GM18519 (cell line): Measurements from ENCODE around the gene ABHD8.

ENCODE experiments used
- ATAC-seq: cut with Tn5 transposase; IDR thresholded peaks from one replicate; pipeline ENCODE4 v1.9.1; 2021; ENCODE audit warnings: mild to moderate bottlenecking, moderate library complexity; ENCODE audit not compliant: unreplicated experiment, low FRiP score

The ABHD8 gene, protein sequence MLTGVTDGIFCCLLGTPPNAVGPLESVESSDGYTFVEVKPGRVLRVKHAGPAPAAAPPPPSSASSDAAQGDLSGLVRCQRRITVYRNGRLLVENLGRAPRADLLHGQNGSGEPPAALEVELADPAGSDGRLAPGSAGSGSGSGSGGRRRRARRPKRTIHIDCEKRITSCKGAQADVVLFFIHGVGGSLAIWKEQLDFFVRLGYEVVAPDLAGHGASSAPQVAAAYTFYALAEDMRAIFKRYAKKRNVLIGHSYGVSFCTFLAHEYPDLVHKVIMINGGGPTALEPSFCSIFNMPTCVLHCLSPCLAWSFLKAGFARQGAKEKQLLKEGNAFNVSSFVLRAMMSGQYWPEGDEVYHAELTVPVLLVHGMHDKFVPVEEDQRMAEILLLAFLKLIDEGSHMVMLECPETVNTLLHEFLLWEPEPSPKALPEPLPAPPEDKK

DNA sequence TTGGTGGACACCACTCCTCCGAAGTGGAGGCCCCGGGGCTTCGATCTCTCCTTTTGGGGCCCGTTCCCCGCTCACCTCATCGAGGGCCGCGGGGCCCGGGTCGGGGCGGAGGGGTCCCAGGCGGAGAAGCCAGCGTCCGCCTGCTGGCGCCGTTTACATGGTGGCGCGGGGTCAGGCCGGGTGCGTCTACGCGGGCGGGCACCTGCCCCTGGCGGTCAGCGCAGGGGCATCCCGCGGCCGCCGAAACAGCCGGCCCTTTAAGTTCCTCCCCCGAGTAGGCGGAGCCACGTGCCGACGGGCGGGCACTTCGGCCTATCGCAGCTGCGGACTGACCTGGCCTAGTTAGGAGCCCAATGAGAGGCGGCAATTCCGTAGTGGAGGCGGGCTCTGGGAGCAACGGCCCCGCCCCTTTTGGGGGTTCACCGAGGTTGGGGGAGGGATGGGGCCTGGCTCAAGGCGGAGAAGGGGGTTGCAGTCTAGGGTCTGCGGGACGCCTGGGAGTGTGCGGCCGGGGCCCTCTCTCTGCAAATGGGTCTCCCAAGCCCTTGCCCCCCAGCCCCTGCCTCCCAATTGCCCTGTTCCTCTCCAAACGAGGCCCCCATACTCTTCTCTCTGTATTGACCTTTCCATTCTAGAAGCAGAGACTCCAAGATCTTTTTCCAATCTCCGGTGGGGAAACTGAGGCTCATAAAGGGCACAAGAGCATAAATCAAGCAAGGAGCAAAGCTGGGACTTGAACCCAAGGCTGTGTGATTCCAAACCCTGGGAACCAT, at the start of gene ABHD8:
Gene ABHD8, minus strand, starts transcription at position 259 of the 773 bp plus-strand sequence. CDS start 1,809 bp downstream, outside the sequence.
- ATAC-seq = peak; percentile 58

DNA sequence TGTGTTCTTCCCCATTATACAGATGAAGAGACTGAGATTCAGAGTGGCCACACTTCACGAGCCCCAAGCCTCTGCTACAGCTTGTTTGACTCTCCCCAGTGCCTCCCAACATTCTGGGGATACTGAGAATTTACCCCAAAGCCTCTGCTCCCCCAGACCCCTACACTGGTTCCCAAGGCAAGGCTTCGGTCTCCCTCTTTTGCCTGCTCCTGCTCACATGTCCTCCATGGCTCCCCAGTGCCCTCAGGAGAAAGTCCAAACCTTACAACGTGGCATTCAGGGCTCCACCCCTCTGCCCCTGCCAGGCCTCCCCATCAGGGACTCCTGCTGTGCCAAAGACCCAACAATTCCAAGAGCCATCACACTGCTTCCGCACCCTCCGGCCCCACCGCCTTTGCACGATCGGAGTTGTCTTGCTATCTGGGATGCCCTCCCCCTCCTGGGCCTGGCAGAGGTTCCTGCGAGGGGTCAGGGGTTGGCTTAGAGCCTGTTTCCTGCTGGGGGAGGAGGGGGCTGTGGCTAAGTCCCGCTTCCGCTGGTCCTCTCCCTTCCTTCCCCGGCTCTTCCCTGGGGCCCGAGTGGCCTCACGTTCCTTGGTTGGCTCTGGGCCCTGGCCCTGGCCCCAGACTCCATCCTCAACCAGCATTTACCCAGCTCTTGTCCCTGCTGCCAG, 49.5 kb upstream of the ABHD8 start:
- ATAC-seq = no peak

DNA sequence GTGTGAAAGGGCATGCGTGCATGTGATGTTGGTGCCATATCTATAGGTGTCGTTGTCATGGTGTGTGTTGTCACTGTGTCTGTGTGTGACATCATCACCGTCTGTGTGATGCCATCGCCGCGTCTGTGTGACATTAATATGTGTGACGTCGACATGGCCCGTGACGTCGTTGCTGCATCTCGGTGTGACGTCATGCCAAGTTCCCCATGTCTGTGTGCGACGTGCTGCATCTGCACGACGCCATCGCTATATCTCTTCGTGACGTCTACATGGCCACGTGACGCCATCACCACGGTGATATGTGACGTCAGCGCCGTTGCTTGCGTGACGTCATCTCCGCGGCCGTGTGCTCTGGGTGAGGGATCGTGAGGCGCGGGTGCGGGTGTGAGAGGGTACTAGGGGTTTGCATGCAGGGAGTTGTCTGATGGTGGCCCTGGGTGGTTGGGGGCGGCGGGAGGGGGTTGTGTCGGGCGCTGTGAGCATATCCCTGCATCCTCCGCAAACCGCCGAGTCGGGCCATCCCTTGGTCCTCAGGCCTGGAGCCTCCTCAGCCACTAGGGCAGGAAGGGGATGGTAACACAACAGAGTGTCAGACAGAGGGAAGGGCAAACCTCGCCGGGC, 48.7 kb upstream of the ABHD8 start:
- ATAC-seq = no peak

DNA sequence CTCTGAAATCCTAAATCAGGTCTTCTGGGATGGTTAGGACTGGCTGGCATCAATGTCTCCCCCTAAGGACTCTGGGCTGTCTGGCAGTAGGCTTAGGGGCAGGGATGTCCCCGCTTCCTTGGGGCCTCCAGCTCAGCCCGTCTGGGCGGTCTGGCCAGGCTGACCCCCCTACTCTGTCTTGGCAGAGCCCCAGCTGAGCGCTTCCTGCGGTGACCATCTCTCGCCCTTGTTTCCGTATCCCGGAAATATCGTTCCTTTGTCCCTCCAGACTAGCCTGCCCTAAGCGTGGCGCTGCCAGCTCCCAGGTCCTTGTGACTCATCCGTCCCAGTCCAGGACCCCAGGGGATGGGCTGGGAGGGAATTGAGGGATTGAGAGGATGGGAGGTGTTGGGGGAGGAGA, 45.5 kb upstream of the ABHD8 start:
- ATAC-seq = no peak

DNA sequence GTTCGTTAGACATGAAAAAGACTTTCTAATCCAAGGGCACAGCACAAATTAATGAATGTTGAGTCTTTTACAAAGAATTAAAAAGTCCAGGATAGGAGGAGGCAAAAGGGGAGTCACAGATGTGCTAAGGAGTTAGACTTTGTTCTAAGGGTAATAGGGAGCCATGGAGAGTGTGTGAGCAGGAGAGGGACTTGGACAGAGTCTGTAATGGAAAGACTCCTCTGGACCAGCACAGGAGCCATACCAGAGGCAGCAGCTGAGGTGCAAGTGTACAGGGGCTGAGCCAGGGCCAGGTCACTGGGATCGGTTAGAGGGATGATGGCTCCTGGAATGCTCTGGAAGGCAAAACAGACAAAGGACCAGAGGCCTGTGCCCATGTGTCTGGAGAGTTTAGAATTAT, 44.7 kb upstream of the ABHD8 start:
- no peak for ATAC-seq

DNA sequence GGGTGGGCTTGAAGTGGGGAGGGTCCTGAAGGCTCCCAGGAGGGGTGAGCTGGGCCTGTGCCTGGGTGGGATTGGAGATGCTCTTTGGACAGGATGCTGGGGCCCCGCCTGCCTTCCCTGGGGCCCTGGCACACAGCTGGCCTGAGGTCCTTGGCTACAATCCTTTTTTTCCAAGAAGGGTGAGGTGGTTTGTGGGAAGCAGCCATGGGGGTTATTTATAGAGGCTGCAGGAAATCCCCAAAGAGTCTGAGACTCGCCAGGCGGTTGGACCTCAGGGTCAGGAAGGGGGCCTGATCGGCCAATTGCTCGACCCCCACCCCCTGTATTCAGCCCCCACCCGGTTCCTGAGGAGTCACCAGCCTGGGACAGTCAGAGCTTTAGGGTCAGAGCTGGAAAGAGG, 44.1 kb upstream of the ABHD8 start:
- no peak for ATAC-seq

DNA sequence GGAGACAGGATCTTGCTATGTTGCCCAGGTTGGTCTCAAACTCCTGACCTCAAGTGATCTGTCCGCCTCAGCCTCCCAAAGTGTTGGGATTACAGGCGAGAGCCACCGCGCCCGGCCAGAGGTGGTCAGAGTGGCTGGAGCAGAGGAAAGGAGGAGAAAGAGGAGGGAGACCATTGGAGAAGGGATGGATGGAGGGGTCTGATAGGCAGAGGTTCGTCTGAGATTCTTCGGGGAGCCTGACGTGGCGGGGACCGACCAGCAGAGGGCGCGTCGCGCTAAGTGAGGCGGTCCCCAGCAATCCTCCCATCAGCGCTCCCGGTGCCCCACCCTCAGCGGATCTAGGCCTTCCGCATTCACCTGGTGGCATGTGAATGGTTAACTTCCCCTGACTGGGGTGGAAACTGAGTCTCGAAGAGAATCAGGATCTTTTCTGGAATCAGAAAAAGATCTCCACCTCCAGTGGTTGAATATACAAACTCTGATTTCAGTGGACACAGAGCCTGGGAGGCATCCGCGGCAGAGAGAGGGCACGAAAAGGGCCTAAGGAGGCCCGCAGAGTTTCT, 43.0 kb upstream of the ABHD8 start:
- no peak for ATAC-seq

DNA sequence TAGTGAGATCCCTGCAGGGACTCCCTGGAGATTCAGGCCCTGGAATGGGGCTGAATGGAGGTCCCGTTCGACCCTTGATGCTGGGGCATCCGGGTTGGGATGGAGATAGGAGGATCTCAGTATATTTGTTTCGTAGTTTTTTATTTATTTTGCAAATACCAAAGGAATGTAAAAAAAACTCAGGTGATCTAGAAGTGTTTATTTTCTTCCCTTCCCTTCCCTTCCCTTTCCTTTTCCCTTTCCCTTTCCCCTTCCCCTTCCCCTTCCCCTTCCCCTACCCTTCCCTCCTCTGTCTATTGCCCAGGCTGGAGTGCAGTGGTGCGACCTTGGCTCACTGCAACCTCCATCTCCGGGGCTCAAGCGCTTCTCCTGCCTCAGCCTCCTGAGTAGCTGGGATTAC, 38.6 kb upstream of the ABHD8 start:
- ATAC-seq = no peak

DNA sequence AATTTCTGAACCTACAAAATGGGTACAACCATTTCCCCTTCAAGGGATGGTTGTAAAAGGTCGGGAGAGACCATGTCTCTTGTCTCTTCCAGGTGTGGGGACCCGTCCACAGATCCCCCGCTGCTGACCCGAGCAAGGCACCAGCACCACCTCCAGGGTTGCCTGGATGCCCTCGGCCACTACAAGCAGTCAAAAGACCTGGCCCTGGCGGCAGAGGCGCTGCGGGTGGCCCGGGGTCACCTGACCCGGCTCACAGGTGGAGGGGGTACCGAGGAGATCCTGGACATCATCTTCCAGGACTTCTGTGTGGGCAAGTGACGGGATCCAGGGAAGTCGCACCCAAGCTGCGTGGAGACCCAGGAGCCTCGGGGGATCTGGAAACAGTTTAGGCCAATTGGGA, 38.2 kb upstream of the ABHD8 start:
- no peak for ATAC-seq

DNA sequence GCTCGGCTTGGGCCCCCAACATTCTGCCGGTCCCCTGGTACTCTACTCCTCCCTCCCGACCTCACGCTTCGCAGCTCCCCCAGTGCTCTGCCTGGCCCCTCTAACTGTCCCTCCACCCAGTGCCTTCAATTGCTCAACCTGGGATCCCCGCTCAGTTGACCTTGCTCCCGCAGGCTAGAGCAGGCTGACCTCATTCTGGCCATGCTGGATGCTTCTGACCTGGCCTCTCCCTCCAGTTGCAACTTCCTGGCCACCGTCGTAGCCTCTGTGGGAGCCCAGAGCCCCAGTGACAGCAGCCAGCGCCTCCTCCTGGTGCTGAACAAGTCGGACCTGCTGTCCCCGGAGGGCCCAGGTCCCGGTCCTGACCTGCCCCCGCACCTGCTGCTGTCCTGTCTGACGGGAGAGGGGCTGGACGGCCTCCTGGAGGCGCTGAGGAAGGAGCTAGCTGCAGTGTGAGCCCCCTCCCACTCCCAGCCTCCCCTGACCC, 37.7 kb upstream of the ABHD8 start:
- no peak for ATAC-seq

DNA sequence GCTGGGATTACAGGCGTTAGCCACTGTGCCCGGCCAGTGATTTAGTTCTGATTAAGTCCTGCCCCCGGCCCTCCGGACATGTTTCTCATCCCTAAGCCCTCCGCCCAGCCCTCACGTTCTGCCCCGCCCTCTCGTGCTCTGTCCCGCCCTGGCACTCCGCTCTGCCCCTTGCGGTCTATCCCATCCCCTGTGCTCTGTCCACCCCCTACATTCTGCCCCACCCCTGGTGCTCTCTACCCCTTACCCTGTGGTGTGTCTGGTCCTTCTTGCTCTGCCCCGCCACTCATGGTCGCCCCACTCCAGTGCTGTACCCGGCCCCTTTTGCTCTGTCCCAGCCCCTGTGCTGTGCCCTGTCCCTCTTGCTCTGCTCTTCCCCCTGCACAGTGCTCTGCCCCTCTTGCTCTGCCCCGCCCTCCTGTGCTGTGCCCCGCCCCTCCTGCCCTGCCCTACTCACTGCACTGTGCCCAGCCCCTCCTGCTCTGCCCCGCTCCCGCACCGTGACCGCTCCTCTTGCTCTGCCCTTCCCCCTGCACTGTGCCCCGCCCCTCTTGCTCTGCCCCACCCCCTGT, 37.2 kb upstream of the ABHD8 start:
- no peak for ATAC-seq

DNA sequence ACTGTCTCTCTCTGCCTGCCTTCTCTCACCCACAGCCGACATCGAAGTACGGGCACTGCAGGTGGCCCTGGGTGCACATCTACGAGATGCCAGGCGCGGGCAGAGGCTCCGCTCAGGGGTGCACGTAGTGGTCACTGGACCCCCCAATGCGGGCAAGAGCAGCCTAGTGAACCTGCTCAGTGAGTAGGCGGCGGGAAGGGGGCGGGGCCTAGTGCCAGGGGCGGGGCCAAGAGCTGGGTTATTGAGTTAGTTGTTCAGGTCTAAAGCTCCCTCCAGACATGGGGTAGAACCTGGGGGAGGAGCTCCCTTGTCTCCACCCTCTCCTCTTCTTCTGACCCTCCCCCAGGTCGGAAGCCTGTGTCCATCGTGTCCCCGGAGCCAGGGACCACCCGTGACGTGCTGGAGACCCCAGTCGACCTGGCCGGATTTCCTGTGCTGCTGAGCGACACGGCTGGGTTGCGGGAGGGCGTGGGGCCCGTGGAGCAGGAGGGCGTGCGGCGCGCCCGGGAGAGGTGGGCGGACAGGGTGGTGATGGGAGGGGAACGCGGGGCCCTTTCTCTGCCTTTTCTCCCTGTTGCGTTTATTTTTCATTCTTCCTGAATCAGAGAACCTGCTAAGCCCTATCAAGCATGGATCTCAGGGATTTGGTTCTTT, 36.0 kb upstream of the ABHD8 start:
- no peak for ATAC-seq

DNA sequence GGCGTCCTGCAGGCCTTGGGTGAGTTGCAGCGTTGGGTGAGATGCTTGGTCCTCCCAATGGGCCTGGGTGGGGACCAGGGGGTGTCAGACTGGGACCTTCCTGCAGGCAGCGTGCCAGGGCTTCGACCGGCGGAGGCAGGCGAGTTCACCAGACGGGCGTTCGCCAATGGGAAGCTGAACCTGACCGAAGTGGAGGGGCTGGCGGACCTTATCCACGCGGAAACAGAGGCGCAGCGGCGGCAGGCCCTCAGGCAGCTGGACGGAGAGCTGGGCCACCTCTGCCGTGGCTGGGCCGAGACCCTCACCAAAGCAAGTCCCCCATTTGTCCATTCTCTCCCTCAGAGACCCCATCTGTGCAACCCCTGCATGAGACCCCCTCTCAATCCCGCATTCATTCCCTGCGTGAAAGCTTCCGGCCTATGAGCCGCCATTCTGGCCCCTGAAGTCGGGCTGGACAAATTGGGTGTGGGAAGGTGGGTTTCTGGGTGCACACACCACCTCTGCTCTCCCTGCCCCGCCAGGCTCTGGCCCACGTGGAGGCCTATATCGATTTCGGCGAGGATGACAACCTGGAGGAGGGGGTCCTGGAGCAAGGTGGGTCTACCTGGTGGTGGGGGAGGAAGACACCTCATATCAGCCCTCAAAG, 35.3 kb upstream of the ABHD8 start:
- no peak for ATAC-seq

DNA sequence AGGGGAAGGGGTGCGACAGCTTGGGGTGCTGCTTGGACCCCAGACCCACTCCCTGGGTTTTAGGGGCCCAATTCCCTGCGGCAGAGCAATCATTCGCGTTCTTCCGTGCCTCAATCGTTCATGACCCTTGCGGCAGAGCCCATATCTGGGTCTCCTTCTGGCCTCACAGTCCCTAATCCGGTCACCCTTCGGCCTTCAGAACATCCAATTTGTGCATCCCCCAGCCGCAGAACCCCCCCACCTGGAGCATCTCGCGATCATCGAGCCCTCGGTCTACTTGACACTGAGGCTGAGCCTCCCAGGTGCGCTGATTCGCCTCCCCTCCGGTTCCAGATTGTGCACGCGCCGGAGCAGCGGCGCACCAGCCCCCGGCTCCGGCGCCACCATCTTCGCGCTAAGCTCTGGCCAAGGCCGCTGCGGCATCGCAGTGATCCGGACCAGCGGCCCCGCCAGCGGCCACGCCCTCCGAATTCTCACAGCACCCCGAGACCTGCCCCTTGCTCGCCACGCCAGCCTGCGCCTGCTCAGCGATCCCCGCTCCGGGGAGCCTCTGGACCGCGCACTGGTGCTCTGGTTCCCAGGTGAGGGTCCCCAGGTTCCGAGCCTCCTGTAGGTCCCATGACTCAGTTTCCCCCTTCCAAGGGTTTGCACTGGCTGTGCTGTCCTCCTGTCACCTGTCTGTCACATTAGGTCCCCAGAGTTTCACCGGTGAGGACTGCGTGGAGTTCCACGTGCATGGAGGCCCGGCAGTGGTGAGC, 34.6 kb upstream of the ABHD8 start:
- ATAC-seq = no peak

DNA sequence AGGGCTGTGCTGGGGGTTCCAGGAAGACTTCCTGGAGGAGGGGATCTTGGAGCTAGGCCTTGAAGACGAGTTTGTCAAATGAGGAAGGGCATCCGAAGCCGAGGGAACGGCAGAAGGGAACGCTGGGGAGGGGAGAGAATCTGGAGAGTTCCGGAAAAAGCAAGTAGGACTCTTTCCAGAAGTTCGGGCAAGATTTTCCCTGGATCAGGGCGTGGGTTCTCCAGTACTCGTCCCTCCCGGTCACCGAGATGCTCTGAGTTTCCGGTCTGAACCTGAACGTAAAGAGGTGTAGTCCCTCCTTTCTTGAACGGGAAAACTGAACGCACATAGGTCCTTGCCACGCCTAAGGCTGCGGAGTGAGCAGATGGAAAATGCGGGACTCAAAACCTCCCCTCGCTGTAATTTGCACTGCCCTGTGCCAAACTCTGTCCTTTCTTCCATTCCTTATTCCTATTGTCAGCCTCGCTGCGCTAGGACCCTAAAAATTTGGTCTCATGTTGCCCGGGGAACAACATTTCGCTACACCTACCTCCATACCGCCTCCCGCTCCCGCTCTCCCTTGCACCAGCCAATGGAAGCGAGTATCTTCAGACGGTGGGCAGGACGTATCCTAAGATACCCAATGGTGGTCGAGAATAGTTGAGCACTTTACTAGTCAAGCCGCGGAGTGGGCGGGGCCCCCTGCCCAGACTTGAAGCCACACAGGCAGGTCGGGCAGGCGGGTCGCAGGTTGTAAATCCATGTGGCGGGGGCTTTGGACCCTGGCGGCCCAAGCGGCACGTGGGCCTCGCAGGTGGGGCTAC, 33.8 kb upstream of the ABHD8 start, which contains the start of gene GTPBP3:
Gene GTPBP3, plus strand, starts transcription at position 682 of the 803 bp plus-strand sequence. Its CDS starts 59 bp downstream, at position 741.
- ATAC-seq = peak; percentile 50

DNA sequence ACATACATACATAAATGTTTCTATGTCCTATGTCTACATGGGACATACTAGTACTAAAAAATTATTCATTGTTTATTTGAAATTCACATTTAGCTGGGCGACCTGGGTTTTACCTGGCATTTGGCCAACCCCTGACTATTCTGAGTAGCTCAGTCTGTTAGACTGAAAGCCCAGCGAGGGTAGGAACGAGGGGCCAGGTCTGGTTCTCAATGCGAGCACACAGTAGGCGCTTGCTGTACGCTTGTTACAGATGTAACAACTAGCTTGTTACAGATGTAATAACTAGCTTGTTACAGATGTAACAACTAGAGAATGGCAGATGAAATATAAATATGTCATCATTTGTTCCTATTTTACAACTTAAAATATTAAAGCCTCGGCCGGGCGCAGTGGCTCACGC, 32.4 kb upstream of the ABHD8 start:
- ATAC-seq = no peak
